ENCODE data around the gene AATK.

Gene AATK

DNA sequence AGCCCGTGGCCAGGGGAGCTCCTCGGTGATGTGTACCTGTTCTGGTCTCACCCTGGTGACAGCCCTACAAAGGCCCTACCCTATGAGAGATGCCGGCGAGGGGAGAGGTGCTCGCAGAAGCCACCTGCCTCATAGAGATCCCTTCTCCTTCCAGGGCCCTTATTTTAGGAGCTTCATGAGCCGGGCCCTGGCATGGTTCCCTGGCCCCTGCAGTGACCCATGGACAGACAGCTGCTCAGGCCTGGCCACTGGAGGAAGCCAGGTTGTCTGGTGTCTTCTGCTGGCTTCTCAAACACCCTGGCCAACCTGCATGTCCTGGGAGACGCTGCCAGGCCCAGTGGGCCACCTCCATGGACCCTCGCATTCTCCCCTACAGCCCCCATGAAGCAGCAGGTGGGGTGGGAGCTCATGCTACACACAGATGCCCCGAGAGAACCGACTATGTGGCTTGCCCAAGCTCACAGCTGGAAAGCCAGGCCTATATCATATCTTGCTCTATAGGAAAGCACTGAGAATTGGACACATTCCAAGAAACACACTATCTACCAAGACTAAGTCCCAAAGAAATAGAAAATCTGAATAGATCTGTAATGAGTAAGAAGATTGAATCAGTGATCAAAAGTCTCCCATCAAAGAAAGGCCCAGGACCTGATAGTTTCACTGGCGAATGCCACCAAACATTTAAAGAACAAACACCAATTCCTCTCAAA, 7.2 kb upstream of the AATK start:
- no peak for TF ChIP-seq CTCF (IDR thresholded peaks at IDR 0.05; ENCODE audit: extremely low read depth, missing control alignments)
- no peak for DNase-seq (ENCODE audit: low spot score)

GRCh38 chr17:81171941-81172340, 5.9 kb upstream of the AATK start:
- no peak for TF ChIP-seq CTCF (IDR thresholded peaks at IDR 0.05; ENCODE audit: extremely low read depth, missing control alignments)
- no peak for DNase-seq (ENCODE audit: low spot score)

DNA sequence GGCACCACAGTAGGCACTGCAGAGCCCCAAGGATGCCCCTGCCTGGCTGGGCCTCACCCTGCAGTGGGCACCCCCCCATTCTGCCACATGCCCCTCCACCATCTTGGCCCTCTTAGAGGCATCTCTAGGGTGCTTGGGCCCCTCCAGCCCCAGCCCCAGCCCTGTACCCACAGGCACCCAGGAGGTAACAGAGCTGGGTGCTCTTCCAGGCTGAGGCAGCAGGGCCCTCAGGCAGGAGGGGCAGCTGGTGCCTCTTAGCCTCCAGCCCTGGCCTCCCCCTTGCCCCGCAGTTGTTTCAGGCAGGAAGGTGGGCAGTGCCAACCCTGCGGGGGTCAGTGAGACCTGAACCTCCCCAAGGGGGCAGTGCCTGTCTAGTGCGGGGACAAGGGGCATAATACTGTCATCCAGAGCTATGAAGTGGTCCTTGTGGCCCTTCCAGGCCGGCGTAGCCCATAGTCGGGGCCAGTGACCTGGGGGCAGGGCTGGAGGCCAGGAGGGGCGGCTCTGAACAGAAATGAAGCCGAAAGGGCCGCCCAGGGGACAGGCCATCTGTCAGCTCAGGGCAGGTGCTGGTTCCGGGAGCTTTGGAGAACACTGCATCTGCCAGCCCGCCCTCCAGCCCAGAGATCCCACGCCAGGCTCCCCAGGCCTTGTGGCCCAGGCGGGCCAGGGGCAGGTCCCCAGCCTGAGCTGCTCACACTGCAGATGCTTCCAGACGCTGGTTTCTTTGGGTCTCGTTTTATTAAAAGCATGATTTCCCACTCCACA, 4.9 kb upstream of the AATK start:
- DNase-seq (ENCODE audit: low spot score), result no peak
- TF ChIP-seq CTCF (IDR thresholded peaks at IDR 0.05; ENCODE audit: extremely low read depth, missing control alignments), result no peak

DNA sequence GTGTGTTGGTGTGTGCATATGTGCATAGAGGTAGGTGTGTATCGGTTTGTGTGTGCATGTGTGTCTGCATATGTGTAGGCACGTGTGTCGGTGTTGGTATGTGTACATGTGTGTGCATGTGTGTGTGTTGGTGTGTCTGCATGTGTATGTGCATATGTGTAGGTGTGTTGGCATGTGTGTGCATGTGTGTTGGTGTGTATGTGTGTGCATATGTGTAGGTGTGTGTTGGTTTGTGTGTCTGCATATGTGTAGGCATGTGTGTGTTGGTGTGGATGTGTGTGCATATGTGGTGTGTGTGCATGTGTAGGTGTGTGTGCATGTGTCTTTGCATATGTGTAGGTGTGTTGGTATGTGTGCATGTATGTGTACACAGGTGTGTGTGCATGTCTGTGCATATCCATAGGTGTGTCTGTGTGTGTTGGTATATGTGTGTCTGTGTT, 3.9 kb upstream of the AATK start:
- DNase-seq (ENCODE audit: low spot score), result no peak
- TF ChIP-seq CTCF (IDR thresholded peaks at IDR 0.05; ENCODE audit: extremely low read depth, missing control alignments), result no peak

GRCh38 chr17:81167638-81168037, 1.6 kb upstream of the AATK start:
- no peak for TF ChIP-seq CTCF (IDR thresholded peaks at IDR 0.05; ENCODE audit: extremely low read depth, missing control alignments)
- no peak for DNase-seq (ENCODE audit: low spot score)

- DNase-seq (ENCODE audit: low spot score), result no peak
- no peak for TF ChIP-seq CTCF (IDR thresholded peaks at IDR 0.05; ENCODE audit: extremely low read depth, missing control alignments)
These were observed 1.1 kb upstream of the AATK start for GRCh38 chr17:81167194-81167524.

GRCh38 chr17:81165246-81166032, 582 bp downstream of the AATK start, which contains the start of gene PVALEF:
PVALEF (plus strand) TSS chr17:81165507; CDS start chr17:81181227, 15,720 bp downstream.
- no peak for DNase-seq (ENCODE audit: low spot score)
- TF ChIP-seq CTCF (IDR thresholded peaks at IDR 0.05; ENCODE audit: extremely low read depth, missing control alignments), result no peak

Data from GM20000 (cell line).